HG03521 (cell line): ENCODE measurements around the gene SDK1.

Experiments
- ATAC-seq: cut with Tn5 transposase; IDR thresholded peaks from one replicate; pipeline ENCODE4 v1.9.1; 2021; ENCODE audit warnings: mild to moderate bottlenecking, moderate library complexity; ENCODE audit not compliant: unreplicated experiment

The SDK1 gene

DNA sequence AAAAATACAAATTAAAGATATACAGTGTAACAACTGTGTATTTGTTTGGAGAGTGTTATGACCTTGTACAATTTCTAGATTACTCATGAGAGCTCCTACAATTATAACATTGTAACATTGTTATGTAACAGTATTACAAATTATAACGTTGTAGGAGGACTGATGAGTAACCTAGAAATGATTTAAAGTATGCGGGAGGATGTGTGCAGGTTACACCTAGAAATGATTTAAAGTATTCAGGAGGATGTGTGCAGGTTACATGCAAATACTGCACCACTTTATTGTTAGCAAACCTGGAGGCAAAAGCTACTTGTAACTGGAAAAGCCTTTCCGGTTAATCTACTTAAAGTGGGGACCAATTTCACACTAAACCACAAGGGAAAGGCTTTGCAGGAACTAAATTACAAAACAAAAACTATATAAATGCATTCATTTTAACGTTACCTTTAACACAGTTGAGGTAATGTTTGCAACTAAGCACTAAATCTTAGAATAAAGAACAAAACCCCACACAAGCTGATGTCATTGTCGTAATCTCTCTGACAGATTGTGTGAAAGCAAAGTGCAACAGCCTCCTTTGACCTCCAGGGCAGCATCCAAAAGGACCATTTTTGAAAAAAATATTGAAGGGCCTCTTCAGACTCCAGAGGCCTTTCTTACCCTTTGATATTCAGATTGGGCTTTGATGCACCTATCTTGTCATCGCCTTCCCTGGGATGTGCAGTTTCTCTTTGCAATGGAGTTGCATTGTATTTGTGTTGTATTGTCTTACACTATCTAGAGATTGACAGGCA, 858.9 kb downstream of the SDK1 start:
- ATAC-seq, result no peak

DNA sequence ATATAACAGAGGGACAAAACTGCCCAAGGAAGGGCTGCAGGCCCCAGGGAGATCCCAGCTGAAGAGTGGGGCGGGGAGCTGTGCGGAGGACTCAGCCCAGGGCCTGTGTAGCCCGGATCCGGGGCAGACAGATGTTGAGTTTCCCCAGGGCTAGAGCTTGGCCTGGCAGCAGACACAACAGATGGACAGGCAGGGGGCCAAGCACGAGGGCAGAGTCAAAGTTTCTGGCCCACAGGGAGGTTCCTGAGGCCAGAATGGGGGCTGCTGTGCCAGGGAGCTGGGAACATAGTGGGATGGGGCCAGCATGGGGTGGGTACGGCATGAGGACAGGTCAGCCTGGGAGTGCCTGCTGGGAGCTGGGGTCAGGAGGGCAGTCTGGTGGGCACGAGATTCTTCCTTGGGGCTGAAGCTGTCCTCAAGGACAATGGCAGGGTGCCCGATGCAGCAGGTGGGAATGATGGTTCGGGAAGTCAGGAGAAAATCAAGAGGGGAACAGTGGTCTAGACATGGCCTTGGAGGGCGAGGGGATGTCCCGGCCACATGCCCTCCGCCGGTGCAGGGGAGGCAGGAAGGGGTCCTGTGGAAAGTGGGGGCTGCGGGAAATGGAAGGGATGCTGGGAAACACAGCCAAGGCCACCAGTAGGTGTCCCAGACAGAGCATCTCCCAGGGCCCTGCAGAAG, 862.0 kb downstream of the SDK1 start:
- ATAC-seq, result no peak

DNA sequence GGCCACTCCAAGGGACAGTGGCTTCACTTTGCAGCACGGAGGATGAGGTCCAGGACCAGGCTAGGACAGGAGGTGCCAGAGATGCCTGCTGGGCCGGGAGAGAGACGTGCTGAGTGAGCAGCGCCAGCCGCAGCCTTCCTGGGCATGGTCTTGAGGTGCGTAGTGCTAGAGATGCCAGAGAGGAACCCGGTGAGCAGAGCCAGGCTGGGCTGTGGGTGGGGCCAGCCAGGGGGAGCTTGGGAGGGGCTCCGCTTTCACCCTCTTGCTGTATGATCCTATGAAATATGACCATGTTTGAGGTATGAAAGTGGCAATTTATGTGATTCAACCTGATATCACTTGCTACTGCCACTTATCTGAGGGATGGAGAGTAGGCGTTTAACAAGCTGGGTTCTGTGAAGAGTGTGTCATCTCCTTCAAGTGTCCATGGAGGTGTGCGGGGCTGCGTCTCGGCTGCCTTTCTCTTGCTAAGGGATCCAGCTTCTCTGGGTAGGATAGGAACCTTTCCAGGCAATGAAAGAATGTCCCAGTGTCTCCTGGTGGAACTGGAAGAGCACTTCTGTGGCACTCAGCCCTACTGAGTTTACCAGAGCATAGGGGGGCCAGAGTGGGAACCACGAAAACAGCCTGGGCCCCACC, 862.6 kb downstream of the SDK1 start:
- ATAC-seq, result no peak

DNA sequence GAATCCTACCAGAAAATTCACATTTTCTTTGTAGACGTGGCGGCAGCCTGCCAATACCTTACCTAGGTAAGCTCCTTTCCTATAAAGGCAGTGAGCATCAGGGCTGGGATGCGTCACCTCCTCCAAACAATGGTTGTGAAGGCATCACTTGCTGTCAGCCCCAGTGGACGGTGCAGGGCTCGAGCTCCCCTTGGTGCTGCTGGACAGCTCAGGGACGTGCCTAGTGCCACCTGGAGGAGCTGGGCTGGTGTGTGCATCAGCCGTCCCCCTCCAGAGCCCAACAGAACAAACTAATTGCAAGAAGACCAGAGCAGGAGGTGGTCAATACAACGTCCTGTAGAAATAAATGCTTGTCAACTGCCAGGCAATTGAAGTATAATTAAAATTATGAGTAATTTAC, 863.5 kb downstream of the SDK1 start:
- ATAC-seq, result no peak

DNA sequence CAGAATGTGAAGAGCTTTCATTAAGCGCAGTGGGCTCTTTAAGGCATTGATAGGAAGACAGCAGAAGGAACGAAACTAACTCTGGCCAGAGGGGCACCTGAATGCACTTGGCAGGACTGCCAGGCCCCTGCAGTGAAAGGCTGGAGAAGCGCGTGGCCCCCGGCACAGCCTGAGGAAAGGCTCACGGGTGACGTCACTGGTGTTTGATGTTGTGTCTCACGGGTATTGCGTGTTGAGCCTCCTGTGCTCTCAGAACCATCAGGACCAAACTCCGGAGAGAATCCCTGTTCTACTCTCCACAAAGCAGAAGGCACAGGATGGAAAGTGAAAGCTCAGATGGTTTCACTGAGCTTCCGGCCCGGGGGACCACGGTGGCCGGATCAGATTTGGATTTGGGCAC, 865.3 kb downstream of the SDK1 start:
- no peak for ATAC-seq

DNA sequence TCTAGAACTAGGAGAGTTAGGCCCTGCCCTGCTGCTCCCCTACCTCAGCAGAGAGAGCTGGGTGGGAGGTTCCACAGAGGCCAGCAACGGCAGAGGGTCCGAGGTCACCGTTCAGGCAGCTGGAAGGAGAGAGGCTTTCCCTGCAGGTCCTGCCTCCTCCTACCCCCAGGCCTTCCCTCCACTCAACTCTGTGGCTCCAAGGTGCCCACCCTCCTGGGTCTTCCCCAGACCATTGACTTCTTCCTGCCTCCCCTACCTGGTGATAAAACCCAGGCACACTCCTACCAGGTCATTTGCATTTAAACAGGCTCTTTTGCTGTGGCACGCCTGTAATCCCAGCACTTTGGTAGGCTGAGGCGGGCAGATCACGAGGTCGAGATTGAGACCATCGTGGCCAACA, 865.8 kb downstream of the SDK1 start:
- no peak for ATAC-seq

DNA sequence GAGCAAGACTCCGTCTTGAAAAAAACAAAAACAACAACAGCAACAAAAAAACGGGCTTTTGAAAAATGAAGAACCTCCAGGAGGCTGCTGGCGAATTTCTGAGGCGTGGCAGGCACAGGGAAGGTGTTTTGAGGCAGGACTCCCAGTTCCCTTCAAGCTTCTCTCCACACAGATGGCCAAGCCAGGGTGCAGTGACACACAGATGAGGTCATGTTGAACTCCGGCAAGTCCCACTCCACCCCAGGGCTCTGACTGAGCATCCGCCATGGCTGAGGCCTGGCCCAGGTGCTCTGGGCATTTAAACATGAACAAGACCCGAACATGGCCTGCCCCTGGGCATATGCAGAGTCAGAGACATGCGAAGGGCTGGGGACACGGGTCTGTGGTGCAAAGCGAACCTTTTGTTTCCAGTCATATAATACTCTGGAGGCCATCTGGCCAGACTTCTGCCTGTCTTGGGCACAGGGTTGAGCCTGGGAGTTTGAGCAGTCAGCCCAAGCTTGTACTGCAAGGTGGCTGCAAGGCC, 866.4 kb downstream of the SDK1 start:
- no peak for ATAC-seq

DNA sequence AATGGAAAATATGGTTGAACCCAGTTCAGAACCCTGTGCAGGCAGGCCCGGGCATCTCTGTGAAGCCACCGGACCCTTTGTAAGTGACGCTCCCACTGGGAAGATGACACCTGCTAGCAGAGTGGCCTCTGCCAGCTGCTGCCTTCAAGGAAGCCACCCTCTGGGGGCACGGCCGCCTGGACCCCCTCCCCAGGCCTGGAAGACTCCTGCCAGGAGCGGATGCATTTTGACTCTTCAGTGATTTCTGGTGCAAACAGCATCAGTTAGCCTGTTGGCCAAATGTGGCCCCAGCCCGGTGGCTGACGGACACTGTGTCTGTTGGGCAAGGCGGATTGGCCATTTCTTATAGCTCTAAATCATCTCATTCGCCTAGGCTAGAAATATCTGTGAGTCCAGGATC, 867.0 kb downstream of the SDK1 start:
- no peak for ATAC-seq

DNA sequence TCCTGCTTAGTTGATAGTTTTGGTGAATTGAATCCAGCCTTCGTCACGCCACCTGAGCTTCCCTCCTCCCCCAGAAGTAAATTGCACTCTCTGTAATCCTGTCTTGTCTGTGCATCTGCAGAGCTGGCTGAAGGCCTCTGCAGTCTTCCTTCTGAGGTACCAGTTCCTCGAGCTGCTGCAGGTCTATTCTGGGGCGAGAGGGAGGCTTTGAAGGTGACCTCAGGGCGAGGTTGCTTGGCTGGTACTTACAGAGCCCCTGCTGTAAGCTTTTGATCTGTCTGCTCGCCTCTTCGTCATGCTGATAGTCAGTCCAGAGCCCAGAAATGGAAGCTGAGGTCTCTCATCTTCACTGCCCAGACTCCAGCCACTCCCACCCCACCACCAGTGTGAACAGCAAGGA, 867.5 kb downstream of the SDK1 start:
- no peak for ATAC-seq

DNA sequence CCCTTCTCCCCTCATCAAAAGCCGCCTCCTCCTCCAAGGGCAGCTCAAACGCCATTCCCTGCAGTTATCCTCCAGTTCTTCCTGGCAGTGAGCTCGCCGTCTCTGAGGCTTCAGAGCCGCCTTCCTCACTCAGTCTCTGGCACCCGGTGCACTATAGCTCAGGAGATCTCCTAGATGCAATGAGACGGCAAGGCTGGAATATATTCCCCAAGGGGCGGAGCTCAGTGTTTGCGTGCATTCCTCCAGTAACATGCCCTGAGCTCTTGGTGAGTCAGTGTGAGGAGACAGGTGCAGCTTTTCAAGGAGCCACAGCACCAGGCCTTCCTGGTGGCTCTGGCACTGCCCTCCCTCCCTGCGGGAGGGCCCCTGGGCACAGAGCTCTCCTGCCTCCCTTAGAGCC, 868.4 kb downstream of the SDK1 start:
- ATAC-seq, result no peak

DNA sequence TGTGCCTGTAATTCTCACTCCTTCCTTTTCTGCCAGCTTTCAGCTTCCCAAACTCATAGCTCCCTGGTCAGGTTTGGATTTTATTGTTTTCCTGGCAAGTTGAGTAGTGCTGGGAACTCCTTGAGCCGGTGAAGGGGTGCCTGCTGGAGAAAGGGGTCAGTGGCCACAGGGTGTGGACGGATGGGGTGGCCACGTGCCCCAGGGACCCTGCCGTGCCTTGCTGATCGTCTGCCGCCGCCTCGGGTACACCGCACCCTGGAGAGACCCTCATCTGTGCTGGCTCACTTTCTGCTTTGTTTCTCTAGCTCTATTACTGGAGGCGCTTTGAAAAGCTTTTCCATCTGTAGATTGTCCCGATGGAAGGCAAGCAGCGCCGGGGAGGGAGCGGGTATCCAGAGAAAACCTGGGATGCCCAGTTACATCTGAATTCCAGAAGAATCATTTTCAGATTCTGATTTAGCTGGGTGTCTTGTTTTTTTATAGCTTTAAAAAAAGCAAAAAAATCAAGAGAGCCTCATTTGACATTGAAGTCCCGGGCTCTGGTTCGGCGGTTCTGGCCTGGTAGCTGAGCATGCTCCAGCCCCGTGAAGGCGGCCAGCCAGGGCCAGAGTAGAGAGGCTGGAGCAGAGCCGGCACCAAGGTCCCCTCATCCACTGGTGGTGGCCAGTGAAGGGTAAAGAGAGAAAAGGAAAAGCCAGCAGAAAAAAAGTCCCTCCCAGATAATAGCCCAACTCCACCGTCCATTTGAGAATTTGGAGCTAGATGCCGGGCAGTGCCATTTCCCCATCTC, 870.1 kb downstream of the SDK1 start:
- no peak for ATAC-seq

DNA sequence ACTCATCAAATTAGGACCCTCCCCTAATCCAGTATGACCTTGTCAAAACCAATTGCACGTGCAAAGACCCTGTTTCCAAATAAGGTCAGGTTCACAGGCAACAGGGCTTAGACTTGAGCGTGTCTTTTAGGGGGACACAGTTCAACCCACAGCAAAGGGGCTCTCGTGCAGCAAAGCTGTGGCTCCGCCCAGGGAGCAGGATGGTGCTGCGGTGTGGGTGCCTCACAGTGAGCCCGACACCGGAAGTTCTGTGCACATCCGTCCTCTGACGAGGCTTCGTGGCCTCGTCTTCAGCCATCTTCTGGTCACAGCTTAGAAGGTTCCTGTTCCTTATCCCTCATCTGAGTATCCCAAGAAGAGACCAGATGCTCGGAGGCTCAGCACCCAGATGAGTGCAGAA, 871.8 kb downstream of the SDK1 start:
- no peak for ATAC-seq

DNA sequence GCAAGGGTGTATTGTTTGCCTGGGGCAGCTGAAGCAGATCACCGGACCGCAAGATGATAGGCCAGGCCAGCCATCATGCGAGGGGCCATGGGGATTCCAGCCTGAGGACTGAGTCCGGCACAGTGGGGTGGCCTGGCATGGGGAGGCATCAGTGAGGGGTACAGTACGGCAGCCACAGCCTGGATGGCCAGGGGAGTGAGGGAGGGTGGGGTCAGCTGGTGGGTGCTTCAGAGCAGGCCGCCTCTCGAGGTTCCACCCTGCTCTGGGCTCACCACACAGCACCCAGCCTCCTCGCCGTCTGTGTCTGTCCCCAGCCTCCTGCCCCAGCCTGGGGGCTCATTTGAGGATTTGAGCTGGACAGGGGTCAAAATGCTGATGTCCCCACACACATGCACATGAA, 872.6 kb downstream of the SDK1 start:
- ATAC-seq, result no peak

DNA sequence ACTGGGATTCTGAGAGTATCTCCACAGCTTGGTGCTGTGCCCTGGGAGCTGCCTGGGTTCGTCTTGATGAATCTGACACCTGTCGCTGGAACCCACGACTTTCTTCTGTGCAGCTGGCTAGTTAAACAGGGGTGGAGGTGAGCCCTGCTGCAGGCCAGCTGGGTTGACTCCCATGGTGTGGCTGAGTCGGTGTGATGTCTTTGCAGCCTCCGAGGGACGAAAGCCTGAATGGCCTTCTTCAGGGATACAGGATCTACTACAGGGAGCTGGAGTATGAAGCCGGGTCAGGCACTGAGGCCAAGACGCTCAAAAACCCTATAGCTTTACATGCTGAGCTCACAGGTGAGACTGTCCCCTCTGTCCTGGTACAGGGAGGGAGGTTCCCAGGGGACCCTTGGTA, 873.0 kb downstream of the SDK1 start:
- no peak for ATAC-seq

DNA sequence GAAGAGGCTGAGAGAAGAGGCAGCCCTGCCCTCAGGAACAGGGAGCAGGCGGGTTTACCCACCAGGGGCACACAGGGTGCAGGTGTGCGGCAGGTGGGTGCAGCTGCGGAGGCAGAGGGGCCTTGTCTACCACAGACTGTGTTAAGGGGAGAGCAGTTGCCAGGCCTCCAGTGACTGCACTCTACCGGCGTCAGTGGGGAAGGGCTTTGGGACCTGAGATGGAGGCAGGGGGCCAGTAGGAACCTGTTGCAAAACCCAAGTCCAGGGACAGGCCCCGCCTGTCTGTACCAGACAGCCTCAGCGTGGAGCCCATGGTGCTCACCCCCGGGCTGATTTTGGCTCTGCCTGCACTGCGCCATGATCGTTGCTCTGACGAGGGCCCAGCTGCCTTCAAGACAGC, 873.4 kb downstream of the SDK1 start:
- no peak for ATAC-seq

DNA sequence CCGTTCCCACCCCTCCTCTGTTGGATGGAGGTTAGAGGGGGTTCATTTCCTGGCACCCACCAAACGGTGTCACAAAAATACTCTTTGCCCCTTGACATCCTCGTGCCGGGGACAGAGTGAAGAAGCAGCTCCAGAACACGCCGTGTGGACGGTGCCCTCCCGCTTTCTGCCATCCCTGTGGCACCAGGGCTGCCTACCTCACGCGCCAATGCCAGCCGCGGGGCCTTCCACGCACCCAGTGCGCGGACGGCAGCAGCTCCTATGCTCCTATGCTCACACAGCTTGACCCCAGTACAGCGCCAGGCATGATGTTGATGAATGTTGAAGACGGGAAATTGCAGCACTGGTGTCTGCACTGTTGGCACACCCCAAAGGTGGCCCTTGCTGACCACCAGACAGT, 873.8 kb downstream of the SDK1 start:
- no peak for ATAC-seq

DNA sequence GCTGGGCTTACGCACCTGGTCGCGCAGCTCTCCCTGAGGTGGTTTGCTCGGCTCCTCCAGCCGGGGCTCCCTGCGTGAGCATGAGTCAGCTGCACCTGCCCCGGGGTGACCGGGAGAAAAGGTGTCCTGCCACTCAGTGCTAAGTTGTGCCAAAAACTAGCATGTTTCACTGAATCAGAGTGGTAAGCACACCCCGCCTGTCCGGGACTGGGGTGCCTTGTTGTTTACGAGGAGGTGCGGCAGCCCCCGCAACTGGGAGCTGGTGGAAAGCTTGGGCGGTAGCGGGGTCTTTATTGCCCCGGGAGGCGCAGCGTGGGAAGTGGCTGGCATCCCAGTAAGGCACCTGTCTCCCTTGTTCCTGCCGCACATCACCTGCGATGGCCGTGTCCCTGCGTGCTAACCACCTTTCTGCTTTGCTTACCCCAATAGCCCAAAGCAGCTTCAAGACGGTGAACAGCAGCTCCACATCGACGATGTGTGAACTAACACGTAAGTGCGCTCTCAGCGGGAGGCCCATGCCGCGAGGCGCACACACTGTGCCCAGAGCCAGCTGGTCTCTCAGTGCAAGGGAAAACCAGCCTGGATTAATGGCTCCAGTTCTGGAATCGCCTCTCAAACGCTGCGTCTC, 874.4 kb downstream of the SDK1 start:
- ATAC-seq, result no peak

DNA sequence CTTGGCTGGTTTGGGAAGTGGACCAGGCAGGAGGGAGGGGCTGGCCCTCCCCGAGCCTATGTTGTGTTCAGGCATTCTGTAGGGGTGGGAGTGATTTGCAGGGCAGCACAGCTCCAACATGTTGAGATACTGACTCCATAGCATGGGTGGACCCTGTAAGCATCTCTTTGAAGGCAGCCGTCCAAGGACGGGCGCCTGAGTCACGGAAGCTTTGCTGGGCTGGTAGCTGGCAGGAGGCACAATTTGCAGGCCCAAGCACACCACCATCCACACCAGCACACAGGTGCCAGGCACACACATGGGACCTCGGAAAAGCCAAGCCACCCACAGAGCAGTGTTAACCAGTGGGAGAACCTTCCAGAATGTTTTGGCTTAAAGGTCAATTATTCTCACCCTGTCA, 875.9 kb downstream of the SDK1 start:
- ATAC-seq, result no peak

DNA sequence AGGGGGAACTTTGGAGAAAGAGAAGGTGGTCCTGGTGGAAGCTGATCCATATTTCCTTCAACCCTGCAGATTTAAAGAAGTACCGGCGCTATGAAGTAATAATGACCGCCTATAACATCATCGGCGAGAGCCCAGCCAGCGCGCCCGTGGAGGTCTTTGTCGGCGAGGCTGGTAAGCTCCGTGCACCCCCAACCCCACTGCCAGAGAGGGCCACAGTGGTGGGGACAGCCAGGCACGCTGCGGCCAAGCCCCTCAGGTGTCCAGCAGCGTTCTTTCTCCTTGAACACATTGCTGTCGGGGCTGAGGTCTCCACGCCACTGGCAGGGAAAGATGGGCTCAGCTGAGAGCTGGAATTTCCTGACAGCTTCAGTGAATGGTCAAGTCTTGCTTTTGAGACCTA, 877.4 kb downstream of the SDK1 start:
- no peak for ATAC-seq

DNA sequence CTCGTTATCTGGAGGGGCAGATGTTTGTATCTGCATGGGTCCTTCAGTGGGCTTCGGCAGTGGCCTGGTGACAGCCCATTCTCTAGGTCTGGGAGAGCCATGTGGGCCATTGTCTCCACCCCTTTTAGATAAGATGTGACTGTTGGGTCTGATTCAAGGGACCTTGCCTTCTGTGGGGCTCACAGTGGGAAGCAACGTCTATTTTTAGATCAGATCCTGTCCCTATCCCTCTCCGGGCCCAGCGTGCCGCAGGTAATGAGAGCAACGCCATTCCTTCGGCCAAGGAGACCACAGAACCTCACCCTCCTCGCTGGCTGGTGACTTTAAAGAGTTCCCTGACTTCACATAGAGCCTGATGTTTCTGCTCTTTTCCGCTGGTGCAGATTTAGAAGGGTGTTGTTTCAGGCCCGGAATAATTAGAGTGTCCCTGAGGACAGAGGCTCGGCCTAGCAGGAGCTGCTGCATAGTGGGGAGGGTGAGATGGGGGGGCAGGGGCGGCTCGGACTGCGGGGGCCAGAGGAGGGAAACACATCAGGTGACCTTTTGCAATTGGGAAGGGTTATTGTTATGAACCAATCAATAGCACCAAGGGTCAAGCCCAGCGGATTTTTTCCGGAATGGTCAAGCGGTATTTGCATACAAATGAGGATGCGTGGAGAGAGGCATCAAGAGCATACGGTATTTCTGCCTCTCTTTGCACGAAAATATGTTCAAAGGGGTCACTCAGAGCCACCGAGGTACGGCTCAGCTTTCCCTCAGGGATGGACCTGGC, 878.0 kb downstream of the SDK1 start:
- ATAC-seq, result no peak
